Central memory CD8-positive, alpha-beta T cell (primary cell): ENCODE measurements around the gene UST.
"Not testable (repeated sequence)": the region's sequence is repeated elsewhere in the genome, so short reads cannot be mapped to it uniquely, and the experiment has no call there.

Source experiments
- ATAC-seq: fragments of 150-1000 bp; cut with Tn5 transposase; replicated peaks from 2 replicates; pipeline ENCODE4 v1.10.0; 2022; ENCODE audit warnings: mild to moderate bottlenecking, moderate FRiP score, moderate number of reproducible peaks; ENCODE audit not compliant: poor library complexity, severe bottlenecking; ENCODE audit errors: extremely low read depth
- DNase-seq, 2 donors: peaks; one replicate each; pipeline ENCODE4 v3.0.0; 2021; ENCODE audit warnings: low spot score in 2 of 2
- H3K27ac Mint-ChIP-seq: one replicate; pipeline ENCODE4 v1.8.0; 2022; ENCODE audit warnings: low read depth, mild to moderate bottlenecking, moderate library complexity, mixed read lengths
- H3K27me3 Mint-ChIP-seq: one replicate; pipeline ENCODE4 v1.8.0; 2022; ENCODE audit warnings: mixed read lengths
- H3K36me3 Mint-ChIP-seq: one replicate; pipeline ENCODE4 v1.8.0; 2022; ENCODE audit warnings: mild to moderate bottlenecking, moderate library complexity, mixed read lengths; ENCODE audit not compliant: insufficient read depth
- H3K4me1 Mint-ChIP-seq: one replicate; pipeline ENCODE4 v1.8.0; 2022; ENCODE audit warnings: mixed read lengths
- H3K4me3 Mint-ChIP-seq: one replicate; pipeline ENCODE4 v1.8.0; 2022; ENCODE audit warnings: mild to moderate bottlenecking, moderate library complexity, mixed read lengths
- H3K9me3 Mint-ChIP-seq: one replicate; pipeline ENCODE4 v1.8.0; 2022; ENCODE audit warnings: mixed read lengths

Gene UST

DNA sequence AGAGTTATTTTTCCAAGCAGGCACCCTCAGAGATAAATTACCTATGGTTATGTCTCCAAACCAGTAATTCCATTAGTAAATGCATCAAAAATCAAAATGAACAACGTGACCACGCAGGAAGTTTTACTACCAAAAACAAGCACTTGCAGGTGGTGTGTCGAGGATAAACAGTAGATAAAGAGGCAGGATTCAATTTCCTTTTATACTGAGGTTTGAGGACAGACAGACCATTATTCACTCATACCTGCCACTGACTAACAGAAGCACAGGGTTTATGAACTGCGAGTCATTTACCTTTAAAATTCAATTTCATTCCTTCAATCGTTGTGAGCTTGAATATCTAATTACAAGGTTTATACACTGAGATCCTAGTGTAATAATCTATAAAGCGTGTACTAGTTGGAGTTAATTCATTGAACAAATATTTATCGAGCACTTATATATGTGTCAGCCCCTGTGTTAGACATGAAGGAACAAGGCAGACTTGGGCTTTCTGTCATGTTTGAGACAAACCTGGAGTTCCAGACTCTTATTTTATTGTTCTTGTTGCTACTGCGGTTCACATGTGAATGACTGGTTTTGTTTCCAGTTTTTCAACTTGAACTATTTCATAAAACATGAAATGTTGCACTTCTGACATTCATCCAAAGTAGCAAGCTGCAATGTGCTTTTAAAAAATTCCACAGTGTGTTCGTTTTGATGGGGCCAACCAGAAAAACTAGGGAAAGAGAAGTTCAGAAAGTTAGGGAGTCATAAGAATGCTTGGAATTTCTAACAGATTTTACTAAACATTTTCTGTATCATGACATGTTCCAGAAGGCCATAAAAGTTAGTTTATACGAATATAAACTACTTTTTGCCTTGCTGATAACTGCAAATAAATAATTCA lies 205.6 kb downstream of the UST start:
- H3K4me3 Mint-ChIP-seq = no peak overlapping the region
- peaks cover 13% of the 10 kb centered on the region for H3K4me1 Mint-ChIP-seq
- ATAC-seq = no peak
- no peaks in the 10 kb centered on the region for H3K27me3 Mint-ChIP-seq
- DNase-seq = no peak
- no peaks in the 10 kb centered on the region for H3K9me3 Mint-ChIP-seq
- peaks cover 7% of the 10 kb centered on the region for H3K36me3 Mint-ChIP-seq
- no peak overlapping the region for H3K27ac Mint-ChIP-seq

GRCh38 chr6:148954461-148954860 lies 207.6 kb downstream of the UST start:
- peaks cover 5% of the 10 kb centered on the region for H3K4me1 Mint-ChIP-seq
- H3K9me3 Mint-ChIP-seq = no peaks in the 10 kb centered on the region
- DNase-seq (no peak), ATAC-seq (no peak)
- H3K27ac Mint-ChIP-seq = no peak overlapping the region
- H3K27me3 Mint-ChIP-seq = no peaks in the 10 kb centered on the region
- no peak overlapping the region for H3K4me3 Mint-ChIP-seq
- H3K36me3 Mint-ChIP-seq = peaks cover 7% of the 10 kb centered on the region

- DNase-seq (no peak), ATAC-seq (no peak)
- Mint-ChIP-seq H3K27me3 (no peaks in the 10 kb centered on the region), H3K4me1 (peaks cover 5% of the 10 kb centered on the region), H3K27ac (no peak overlapping the region), H3K36me3 (peaks cover 7% of the 10 kb centered on the region), H3K4me3 (no peak overlapping the region), H3K9me3 (no peaks in the 10 kb centered on the region)
Observed at GRCh38 chr6:148954934-148955333, 208.1 kb downstream of the UST start.

GRCh38 chr6:148955441-148955840 lies 208.6 kb downstream of the UST start:
- Mint-ChIP-seq H3K4me3 (no peak overlapping the region), H3K27ac (no peak overlapping the region), H3K9me3 (no peaks in the 10 kb centered on the region), H3K4me1 (peaks cover 5% of the 10 kb centered on the region), H3K27me3 (no peaks in the 10 kb centered on the region), H3K36me3 (peaks cover 8% of the 10 kb centered on the region)
- ATAC-seq (no peak), DNase-seq (no peak)

DNA sequence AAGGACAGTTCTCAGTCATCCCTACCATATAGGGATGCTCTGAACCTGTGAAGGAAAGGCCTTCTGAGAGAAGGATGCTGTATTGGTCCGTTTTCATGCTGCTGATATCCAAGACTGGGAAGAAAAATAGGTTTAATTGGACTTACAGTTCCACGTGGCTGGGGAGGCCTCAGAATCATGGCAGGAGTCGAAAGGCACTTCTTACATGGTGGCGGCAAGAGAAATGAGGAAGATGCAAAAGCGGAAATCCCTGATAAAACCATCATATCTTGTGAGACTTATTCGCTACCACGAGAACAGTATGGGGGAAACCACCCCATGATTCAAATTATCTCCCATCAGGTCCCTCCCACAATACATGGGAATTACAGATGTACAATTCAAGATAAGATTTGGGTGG lies 209.3 kb downstream of the UST start:
- not testable (repeated sequence) for ATAC-seq, H3K4me3 Mint-ChIP-seq, H3K4me1 Mint-ChIP-seq, H3K36me3 Mint-ChIP-seq, H3K27ac Mint-ChIP-seq, DNase-seq, H3K27me3 Mint-ChIP-seq, H3K9me3 Mint-ChIP-seq

GRCh38 chr6:148957752-148958151 lies 210.9 kb downstream of the UST start:
- DNase-seq (no peak), ATAC-seq (no peak)
- H3K27me3 Mint-ChIP-seq = no peaks in the 10 kb centered on the region
- H3K4me1 Mint-ChIP-seq = no peaks in the 10 kb centered on the region
- no peak overlapping the region for H3K27ac Mint-ChIP-seq
- peaks cover 7% of the 10 kb centered on the region for H3K36me3 Mint-ChIP-seq
- H3K9me3 Mint-ChIP-seq = no peaks in the 10 kb centered on the region
- H3K4me3 Mint-ChIP-seq = no peak overlapping the region

- Mint-ChIP-seq H3K4me1 (no peaks in the 10 kb centered on the region), H3K9me3 (no peaks in the 10 kb centered on the region), H3K27ac (no peak overlapping the region), H3K27me3 (no peaks in the 10 kb centered on the region), H3K36me3 (peaks cover 7% of the 10 kb centered on the region), H3K4me3 (no peak overlapping the region)
- ATAC-seq (no peak), DNase-seq (no peak)
Observed at GRCh38 chr6:148959008-148959407, 212.2 kb downstream of the UST start.

GRCh38 chr6:148959501-148959900 lies 212.7 kb downstream of the UST start:
- Mint-ChIP-seq H3K9me3 (no peaks in the 10 kb centered on the region), H3K36me3 (peaks cover 9% of the 10 kb centered on the region), H3K27ac (no peak overlapping the region), H3K4me1 (no peaks in the 10 kb centered on the region), H3K27me3 (no peaks in the 10 kb centered on the region), H3K4me3 (no peak overlapping the region)
- no peak for DNase-seq
- no peak for ATAC-seq

DNA sequence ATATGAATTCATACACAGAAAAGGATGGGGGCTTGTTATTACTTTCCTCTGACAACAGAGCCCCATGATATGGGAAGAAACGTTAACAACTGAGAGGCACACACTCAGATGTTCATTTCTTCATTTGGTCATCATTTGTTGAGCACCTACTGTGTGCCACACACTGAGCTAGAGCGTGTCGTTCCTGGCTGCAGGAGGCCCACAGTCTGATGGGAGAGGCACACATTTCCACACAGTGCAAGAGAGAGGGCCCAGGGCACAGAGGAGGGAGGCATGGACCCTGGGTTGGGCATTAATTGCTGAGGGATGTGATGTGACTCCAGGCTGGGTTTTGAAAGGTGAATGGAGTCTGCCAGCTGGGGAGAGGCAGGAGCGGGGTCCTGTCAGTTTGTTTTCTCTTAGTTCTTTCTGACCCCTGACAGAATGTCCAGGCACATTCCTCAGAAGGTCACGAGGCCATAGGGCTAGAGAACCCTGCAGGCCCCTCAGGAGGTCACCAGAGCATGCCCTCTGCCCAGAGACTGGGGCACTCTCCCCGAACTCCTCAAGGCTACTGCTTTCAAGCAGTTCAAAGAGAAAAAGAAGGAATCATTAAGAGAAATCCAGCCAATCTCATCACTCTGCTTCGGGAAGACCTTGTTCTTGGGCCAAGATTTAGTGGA lies 216.2 kb downstream of the UST start:
- H3K9me3 Mint-ChIP-seq = no peaks in the 10 kb centered on the region
- ATAC-seq (no peak), DNase-seq (no peak)
- H3K4me3 Mint-ChIP-seq = no peak overlapping the region
- no peaks in the 10 kb centered on the region for H3K4me1 Mint-ChIP-seq
- no peak overlapping the region for H3K27ac Mint-ChIP-seq
- H3K27me3 Mint-ChIP-seq = no peaks in the 10 kb centered on the region
- H3K36me3 Mint-ChIP-seq = peaks cover 6% of the 10 kb centered on the region

DNA sequence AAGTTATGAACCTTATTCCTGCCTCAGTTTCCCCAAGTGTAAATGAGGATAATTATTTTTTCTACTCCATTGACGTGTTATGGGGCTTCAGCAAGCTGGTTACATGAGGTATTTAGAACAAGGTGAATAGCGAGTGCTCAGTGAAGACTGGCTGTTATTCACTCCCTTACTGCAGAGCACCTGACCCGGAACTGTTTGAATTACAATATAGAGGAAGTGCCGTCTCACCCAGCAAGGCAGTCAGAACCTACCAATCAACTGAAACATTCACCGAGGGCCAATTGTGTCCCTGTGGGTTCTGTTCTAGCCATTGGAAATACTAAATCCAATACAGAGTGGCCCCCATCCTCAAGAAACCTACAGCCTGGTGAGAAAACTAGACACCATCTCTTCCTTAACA lies 216.9 kb downstream of the UST start:
- no peak overlapping the region for H3K4me3 Mint-ChIP-seq
- DNase-seq = no peak
- no peaks in the 10 kb centered on the region for H3K27me3 Mint-ChIP-seq
- no peak for ATAC-seq
- no peaks in the 10 kb centered on the region for H3K9me3 Mint-ChIP-seq
- H3K36me3 Mint-ChIP-seq = peaks cover 6% of the 10 kb centered on the region
- H3K27ac Mint-ChIP-seq = no peak overlapping the region
- no peaks in the 10 kb centered on the region for H3K4me1 Mint-ChIP-seq

DNA sequence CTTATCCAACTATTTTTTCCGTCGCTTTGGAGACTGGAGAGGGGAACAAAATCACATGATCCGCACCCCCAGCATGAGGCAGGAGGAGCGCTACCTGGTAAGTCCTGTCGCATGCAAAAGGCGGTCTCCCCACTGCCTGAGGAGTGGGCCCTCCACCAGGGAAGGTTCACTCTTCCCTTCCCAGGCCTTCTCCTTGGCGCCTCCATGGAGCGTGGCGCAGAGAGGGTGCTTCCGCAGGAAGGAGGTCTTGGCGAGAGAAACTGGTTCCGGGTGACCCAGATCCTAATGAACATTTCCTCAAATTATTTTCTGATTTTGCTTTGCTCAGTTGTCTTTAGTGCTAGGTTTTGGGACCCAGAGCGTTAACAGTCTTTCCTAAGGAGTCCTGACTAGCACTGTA lies 217.6 kb downstream of the UST start:
- ATAC-seq (no peak), DNase-seq (no peak)
- H3K27me3 Mint-ChIP-seq = no peaks in the 10 kb centered on the region
- no peak overlapping the region for H3K27ac Mint-ChIP-seq
- no peak overlapping the region for H3K4me3 Mint-ChIP-seq
- H3K4me1 Mint-ChIP-seq = no peaks in the 10 kb centered on the region
- peaks cover 6% of the 10 kb centered on the region for H3K36me3 Mint-ChIP-seq
- no peaks in the 10 kb centered on the region for H3K9me3 Mint-ChIP-seq

DNA sequence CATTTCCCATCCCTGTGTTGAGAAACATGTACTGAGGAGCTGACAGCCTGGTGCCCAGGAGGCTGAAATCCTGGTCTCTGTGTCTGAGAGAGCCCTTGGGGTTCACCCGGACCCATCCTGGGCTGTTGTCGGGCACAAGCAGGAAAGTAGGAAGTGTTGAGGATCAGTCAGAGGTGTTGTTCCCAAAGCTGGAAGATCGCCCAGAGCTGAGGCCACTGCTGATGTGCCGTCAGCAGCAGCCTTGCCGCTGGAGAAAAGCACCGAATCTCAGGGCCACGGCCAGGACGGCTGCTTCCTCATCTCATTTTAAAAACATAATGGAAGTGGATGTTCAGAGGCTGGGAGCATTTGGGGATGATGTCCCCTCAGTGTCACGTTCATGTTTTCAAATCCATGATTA lies 218.5 kb downstream of the UST start:
- Mint-ChIP-seq H3K27ac (no peak overlapping the region), H3K4me1 (no peaks in the 10 kb centered on the region), H3K36me3 (peaks cover 5% of the 10 kb centered on the region), H3K27me3 (no peaks in the 10 kb centered on the region), H3K9me3 (no peaks in the 10 kb centered on the region), H3K4me3 (no peak overlapping the region)
- no peak for ATAC-seq
- no peak for DNase-seq

- H3K27me3 Mint-ChIP-seq = no peaks in the 10 kb centered on the region
- peaks cover 6% of the 10 kb centered on the region for H3K36me3 Mint-ChIP-seq
- H3K4me1 Mint-ChIP-seq = peaks cover 10% of the 10 kb centered on the region
- H3K4me3 Mint-ChIP-seq = no peak overlapping the region
- H3K27ac Mint-ChIP-seq = no peak overlapping the region
- no peaks in the 10 kb centered on the region for H3K9me3 Mint-ChIP-seq
- DNase-seq (no peak), ATAC-seq (no peak)
Observed at GRCh38 chr6:148967011-148967520, 220.2 kb downstream of the UST start.
